ENCODE data around the gene PSMD4. TPM values are rescaled to one million over a fixed set of nuclear protein-coding genes. Genes with fewer than 3 reads are reported as not detected.
A peak's percentile ranks its signal among the peaks of the same experiment; 100 is the strongest.
"Not testable (repeated sequence)": the region's sequence is repeated elsewhere in the genome, so short reads cannot be mapped to it uniquely, and the experiment has no call there.

Gene PSMD4
- 205 and 207 TPM in 2 replicates for total RNA-seq (2021)
- long read RNA-seq, transcript PSMD4-202 (10 exons, 1,350 nt): major isoform, 937 of 1,132 reads
- long read RNA-seq, transcript PSMD4-201 (10 exons, 1,333 nt): minor isoform, 74 of 1,132 reads
- long read RNA-seq, partial matches to known transcripts: 8 of 1,132 reads
- long read RNA-seq, other reads (novel, unspliced or antisense): 110 of 1,132 reads

GRCh38 chr1:151254217-151255213, at the start of gene PSMD4:
Gene PSMD4 (plus strand): TSS chr1:151254734. CDS start chr1:151254783, 49 bp downstream.
- Histone ChIP-seq H4K20me1 (ENCODE audit: control insufficient read depth, insufficient read depth, insufficient read length) (no peaks in the 10 kb centered on the region), H3K79me1 (ENCODE audit: insufficient read depth, low read depth, low read length, poor library complexity, severe bottlenecking) (peaks cover 3% of the 10 kb centered on the region), H2BK20ac (ENCODE audit: low read depth, low read length, poor library complexity, severe bottlenecking) (no peak within 1 kb of the TSS), H3K14ac (ENCODE audit: insufficient read depth, low read length) (0 out of 2 replicates have a peak within 1 kb of the TSS, but pooled peaks have one; percentile 70), H3K4ac (ENCODE audit: low read depth, low read length) (no peak within 1 kb of the TSS), H3K18ac (ENCODE audit: insufficient read length, low read depth, low read length) (peak within 1 kb of the TSS; percentile 86), H4K8ac (replicated peaks; ENCODE audit: insufficient read length, low read depth, low read length) (no peak within 1 kb of the TSS), H3K56ac (ENCODE audit: insufficient read length, low read depth, low read length) (no peak within 1 kb of the TSS), H4K91ac (ENCODE audit: insufficient read length, low read depth, low read length) (no peak within 1 kb of the TSS), H2BK15ac (ENCODE audit: low read depth, low read length) (no peak within 1 kb of the TSS), H3K27ac (ENCODE audit: insufficient read length, low read depth, low read length) (no peak within 1 kb of the TSS), H3K23ac (ENCODE audit: insufficient read length, low read depth, low read length) (no peak within 1 kb of the TSS), H3K27me3 (ENCODE audit: insufficient read depth, low read length) (no peaks in the 10 kb centered on the region), H3T11ph (ENCODE audit: low read length) (no peak within 1 kb of the TSS), H2AK5ac (ENCODE audit: insufficient read length, low read length) (no peak within 1 kb of the TSS), H3K9me3 (ENCODE audit: control insufficient read depth, low read depth, low read length) (no peaks in the 10 kb centered on the region), H3K79me2 (ENCODE audit: insufficient read depth, low read length) (peaks cover 13% of the 10 kb centered on the region; the same call in 1 of the 2 replicates), H3K9ac (ENCODE audit: extremely low read depth, insufficient read length, low read length) (peak within 1 kb of the TSS; percentile 93), H2BK120ac (ENCODE audit: low read depth, low read length, poor library complexity, severe bottlenecking) (no peak within 1 kb of the TSS), H3K4me2 (ENCODE audit: insufficient read depth, insufficient read length, low read length) (peak within 1 kb of the TSS; percentile 86), H3K4me1 (ENCODE audit: insufficient read depth, low read length) (no peaks in the 10 kb centered on the region), H2BK5ac (ENCODE audit: insufficient read length, low read length) (no peak within 1 kb of the TSS), H2BK12ac (ENCODE audit: insufficient read length, low read depth, low read length) (no peak within 1 kb of the TSS), H4K5ac (ENCODE audit: insufficient read length, low read depth, low read length) (no peak within 1 kb of the TSS), H3K23me2 (ENCODE audit: insufficient read length, low read depth, low read length, poor library complexity, severe bottlenecking) (no peaks in the 10 kb centered on the region), H2AFZ (ENCODE audit: low read length) (peak within 1 kb of the TSS; percentile 11)
- WGBS (ENCODE audit: extremely low coverage, insufficient read length, low lambda C conversion rate): no CpG with 5 or more reads among the region's 56 CpGs
- peak; percentile 97 for DNase-seq
- Mint-ChIP-seq H3K27me3 (ENCODE audit: low read depth) (peaks cover 2% of the 10 kb centered on the region; the same call in 1 of the 2 replicates), H3K4me3 (peak within 1 kb of the TSS; percentile 91 to 95), H3K27ac (peak within 1 kb of the TSS; percentile 92 to 97 (median 93)), H3K4me1 (peaks cover 8% of the 10 kb centered on the region in 2 experiments), H3K9me3 (no peaks in the 10 kb centered on the region), H3K36me3 (ENCODE audit: insufficient read depth in 1 of 3, low read depth in 3 of 3) (peaks cover 3 to 11% (median 9%) of the 10 kb centered on the region in 3 experiments; a peak in 6 of 7 replicates)
- no peak for TF ChIP-seq CTCF (conservative IDR thresholded peaks at IDR 0.05)

- not testable (repeated sequence) for H3K23me2 ChIP-seq (ENCODE audit: insufficient read length, low read depth, low read length, poor library complexity, severe bottlenecking); H2BK12ac ChIP-seq (ENCODE audit: insufficient read length, low read depth, low read length); H2BK120ac ChIP-seq (ENCODE audit: low read depth, low read length, poor library complexity, severe bottlenecking); H4K91ac ChIP-seq (ENCODE audit: insufficient read length, low read depth, low read length); H2AFZ ChIP-seq (ENCODE audit: low read length); H3K27ac ChIP-seq (ENCODE audit: insufficient read length, low read depth, low read length); H3K4me2 ChIP-seq (ENCODE audit: insufficient read depth, insufficient read length, low read length); H3K4me1 Mint-ChIP-seq; H3K9me3 Mint-ChIP-seq; H3K14ac ChIP-seq (ENCODE audit: insufficient read depth, low read length); H3T11ph ChIP-seq (ENCODE audit: low read length); DNase-seq; H4K20me1 ChIP-seq (ENCODE audit: control insufficient read depth, insufficient read depth, insufficient read length); H2BK15ac ChIP-seq (ENCODE audit: low read depth, low read length); H3K4me3 Mint-ChIP-seq; H3K27me3 Mint-ChIP-seq (ENCODE audit: low read depth); H2BK20ac ChIP-seq (ENCODE audit: low read depth, low read length, poor library complexity, severe bottlenecking); H4K5ac ChIP-seq (ENCODE audit: insufficient read length, low read depth, low read length); H3K4me1 ChIP-seq (ENCODE audit: insufficient read depth, low read length); H4K8ac ChIP-seq (replicated peaks; ENCODE audit: insufficient read length, low read depth, low read length); H3K27me3 ChIP-seq (ENCODE audit: insufficient read depth, low read length); H3K23ac ChIP-seq (ENCODE audit: insufficient read length, low read depth, low read length); H3K18ac ChIP-seq (ENCODE audit: insufficient read length, low read depth, low read length); H2BK5ac ChIP-seq (ENCODE audit: insufficient read length, low read length); H2AK5ac ChIP-seq (ENCODE audit: insufficient read length, low read length); H3K9ac ChIP-seq (ENCODE audit: extremely low read depth, insufficient read length, low read length); H3K9me3 ChIP-seq (ENCODE audit: control insufficient read depth, low read depth, low read length); H3K4ac ChIP-seq (ENCODE audit: low read depth, low read length); H3K56ac ChIP-seq (ENCODE audit: insufficient read length, low read depth, low read length)
- H3K27ac Mint-ChIP-seq: peak overlapping the region in 1 of 3 experiments; percentile 42; a peak in 1 of 7 replicates
- Histone ChIP-seq H3K79me1 (ENCODE audit: insufficient read depth, low read depth, low read length, poor library complexity, severe bottlenecking) (peaks cover 18% of the 10 kb centered on the region), H3K79me2 (ENCODE audit: insufficient read depth, low read length) (peaks cover 22% of the 10 kb centered on the region)
- H3K36me3 Mint-ChIP-seq (ENCODE audit: insufficient read depth in 1 of 3, low read depth in 3 of 3): peaks cover 24 to 69% (median 56%) of the 10 kb centered on the region in 3 experiments
- WGBS (ENCODE audit: extremely low coverage, insufficient read length, low lambda C conversion rate): no CpG with 5 or more reads among the region's 12 CpGs
Measured at GRCh38 chr1:151205381-151205965, 49.1 kb upstream of the PSMD4 start.

Measured in H9 (cell line).